ENCODE results near the gene SLPI.
A peak's percentile ranks its signal among the peaks of the same experiment; 100 is the strongest.

DNA sequence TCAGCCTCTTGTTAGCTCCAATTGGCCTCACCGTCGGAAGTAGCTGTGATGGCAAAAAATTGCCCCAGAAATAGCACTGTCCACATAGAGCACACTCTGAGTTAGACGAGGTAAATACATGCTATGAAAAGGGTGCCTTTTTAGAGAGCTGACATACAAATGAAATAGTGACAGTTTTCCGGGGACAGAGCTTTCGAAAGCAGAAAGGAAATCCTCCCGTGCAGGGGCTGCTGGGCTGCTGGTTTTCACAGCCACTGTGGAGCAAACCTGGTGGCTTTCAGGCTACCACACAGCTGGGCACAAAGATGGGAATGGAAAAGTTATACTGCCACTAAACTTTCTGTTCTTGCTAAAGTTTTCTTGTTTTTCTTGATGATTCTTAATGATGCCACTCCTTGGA is 8.3 kb downstream of the SLPI start:
- TF ChIP-seq FOXP2 (optimal IDR thresholded peaks at IDR 0.05; ENCODE audit: control extremely low read depth, extremely low read length, insufficient read depth) = no peak
- TF ChIP-seq POLR2AphosphoS5 (IDR thresholded peaks at IDR 0.05; ENCODE audit: borderline replicate concordance, low read depth, low read length) = no peak
- TF ChIP-seq EZH2 (IDR thresholded peaks at IDR 0.05) = peak; percentile 35
